ENCODE data around the gene PXK.
A peak's percentile ranks its signal among the peaks of the same experiment; 100 is the strongest.

Gene PXK

GRCh38 chr3:58321791-58322190 is 10.9 kb upstream of the PXK start:
- H3K79me2 ChIP-seq (ENCODE audit: insufficient read depth, low read depth) = no peaks in the 10 kb centered on the region
- no peaks in the 10 kb centered on the region for H4K20me1 ChIP-seq (ENCODE audit: insufficient read depth)
- no peak for TF ChIP-seq CTCF (conservative IDR thresholded peaks at IDR 0.05; ENCODE audit: low read depth, low read length)
- H3K4me2 ChIP-seq = no peak overlapping the region
- no peaks in the 10 kb centered on the region for H3K36me3 ChIP-seq (ENCODE audit: insufficient read depth)
- H3K9ac ChIP-seq = no peak overlapping the region
- no peak overlapping the region for H3K27ac ChIP-seq
- H2AFZ ChIP-seq (ENCODE audit: low read depth) = no peak overlapping the region
- H3K4me3 ChIP-seq (IDR thresholded peaks at IDR 0.05; ENCODE audit: insufficient read depth, low read depth, low read length) = no peak overlapping the region
- no peaks in the 10 kb centered on the region for H3K27me3 ChIP-seq (ENCODE audit: insufficient read depth, low read depth)
- H3K4me1 ChIP-seq (ENCODE audit: low read depth, poor library complexity, severe bottlenecking) = peaks cover 11% of the 10 kb centered on the region

GRCh38 chr3:58322793-58323192 is 9.9 kb upstream of the PXK start:
- Histone ChIP-seq H3K36me3 (ENCODE audit: insufficient read depth) (no peaks in the 10 kb centered on the region), H3K4me2 (no peak overlapping the region), H3K79me2 (ENCODE audit: insufficient read depth, low read depth) (no peaks in the 10 kb centered on the region), H4K20me1 (ENCODE audit: insufficient read depth) (no peaks in the 10 kb centered on the region), H3K9ac (no peak overlapping the region), H3K4me1 (ENCODE audit: low read depth, poor library complexity, severe bottlenecking) (peaks cover 11% of the 10 kb centered on the region), H3K27ac (no peak overlapping the region), H3K4me3 (IDR thresholded peaks at IDR 0.05; ENCODE audit: insufficient read depth, low read depth, low read length) (no peak overlapping the region), H2AFZ (ENCODE audit: low read depth) (no peak overlapping the region), H3K27me3 (ENCODE audit: insufficient read depth, low read depth) (no peaks in the 10 kb centered on the region)
- no peak for TF ChIP-seq CTCF (conservative IDR thresholded peaks at IDR 0.05; ENCODE audit: low read depth, low read length)

- Histone ChIP-seq H3K27ac (no peak overlapping the region), H3K4me2 (no peak overlapping the region), H3K27me3 (ENCODE audit: insufficient read depth, low read depth) (no peaks in the 10 kb centered on the region), H4K20me1 (ENCODE audit: insufficient read depth) (no peaks in the 10 kb centered on the region), H2AFZ (ENCODE audit: low read depth) (no peak overlapping the region), H3K4me3 (IDR thresholded peaks at IDR 0.05; ENCODE audit: insufficient read depth, low read depth, low read length) (no peak overlapping the region), H3K79me2 (ENCODE audit: insufficient read depth, low read depth) (no peaks in the 10 kb centered on the region), H3K9ac (no peak overlapping the region), H3K4me1 (ENCODE audit: low read depth, poor library complexity, severe bottlenecking) (peaks cover 11% of the 10 kb centered on the region), H3K36me3 (ENCODE audit: insufficient read depth) (no peaks in the 10 kb centered on the region)
- TF ChIP-seq CTCF (conservative IDR thresholded peaks at IDR 0.05; ENCODE audit: low read depth, low read length) = no peak
Observed at GRCh38 chr3:58323529-58324390, 8.9 kb upstream of the PXK start.

GRCh38 chr3:58324391-58325390 is 8.0 kb upstream of the PXK start:
- Histone ChIP-seq H2AFZ (ENCODE audit: low read depth) (no peak overlapping the region), H3K27ac (no peak overlapping the region), H4K20me1 (ENCODE audit: insufficient read depth) (no peaks in the 10 kb centered on the region), H3K9ac (no peak overlapping the region), H3K36me3 (ENCODE audit: insufficient read depth) (no peaks in the 10 kb centered on the region), H3K4me2 (peak overlapping the region; percentile 39; the same call in 1 of the 2 replicates), H3K4me1 (ENCODE audit: low read depth, poor library complexity, severe bottlenecking) (peaks cover 11% of the 10 kb centered on the region), H3K27me3 (ENCODE audit: insufficient read depth, low read depth) (no peaks in the 10 kb centered on the region), H3K79me2 (ENCODE audit: insufficient read depth, low read depth) (no peaks in the 10 kb centered on the region), H3K4me3 (IDR thresholded peaks at IDR 0.05; ENCODE audit: insufficient read depth, low read depth, low read length) (no peak overlapping the region)
- TF ChIP-seq CTCF (conservative IDR thresholded peaks at IDR 0.05; ENCODE audit: low read depth, low read length) = no peak

All from KMS-11 (cell line).